ENCODE data around the gene PSMG1.

DNA sequence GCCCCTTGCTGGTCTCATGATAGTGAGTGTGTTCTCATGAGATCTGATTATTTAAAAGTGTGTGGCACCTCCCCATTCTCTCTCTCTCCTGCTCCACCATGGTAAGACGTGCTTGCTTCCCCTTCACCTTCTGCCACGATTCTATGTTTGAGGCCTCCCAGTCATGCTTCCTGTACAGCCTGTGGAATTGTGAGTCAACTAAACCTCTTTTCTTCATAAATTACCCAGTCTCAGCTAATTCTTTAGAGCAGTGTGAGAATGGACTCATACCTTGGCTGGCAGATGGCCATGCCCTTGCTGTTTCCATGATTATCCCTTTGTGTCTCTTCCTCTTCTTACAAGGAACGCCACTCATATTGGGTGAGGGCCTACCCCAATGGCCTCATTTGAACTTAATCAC is 40.3 kb downstream of the PSMG1 start:
- TF ChIP-seq TAF1 (IDR thresholded peaks at IDR 0.05; ENCODE audit: low read depth) (no peak), EP300 (IDR thresholded peaks at IDR 0.05; ENCODE audit: borderline replicate concordance) (no peak)
